NCI-H510A (cell line): ENCODE results near the gene CHD9.
"Not testable (repeated sequence)": the region's sequence is repeated elsewhere in the genome, so short reads cannot be mapped to it uniquely, and the experiment has no call there.

Source experiments
- DNase-seq: peaks from one replicate; lab custom pipeline; 2025; lab: John Stamatoyannopoulos, UW

CHD9 gene

DNA sequence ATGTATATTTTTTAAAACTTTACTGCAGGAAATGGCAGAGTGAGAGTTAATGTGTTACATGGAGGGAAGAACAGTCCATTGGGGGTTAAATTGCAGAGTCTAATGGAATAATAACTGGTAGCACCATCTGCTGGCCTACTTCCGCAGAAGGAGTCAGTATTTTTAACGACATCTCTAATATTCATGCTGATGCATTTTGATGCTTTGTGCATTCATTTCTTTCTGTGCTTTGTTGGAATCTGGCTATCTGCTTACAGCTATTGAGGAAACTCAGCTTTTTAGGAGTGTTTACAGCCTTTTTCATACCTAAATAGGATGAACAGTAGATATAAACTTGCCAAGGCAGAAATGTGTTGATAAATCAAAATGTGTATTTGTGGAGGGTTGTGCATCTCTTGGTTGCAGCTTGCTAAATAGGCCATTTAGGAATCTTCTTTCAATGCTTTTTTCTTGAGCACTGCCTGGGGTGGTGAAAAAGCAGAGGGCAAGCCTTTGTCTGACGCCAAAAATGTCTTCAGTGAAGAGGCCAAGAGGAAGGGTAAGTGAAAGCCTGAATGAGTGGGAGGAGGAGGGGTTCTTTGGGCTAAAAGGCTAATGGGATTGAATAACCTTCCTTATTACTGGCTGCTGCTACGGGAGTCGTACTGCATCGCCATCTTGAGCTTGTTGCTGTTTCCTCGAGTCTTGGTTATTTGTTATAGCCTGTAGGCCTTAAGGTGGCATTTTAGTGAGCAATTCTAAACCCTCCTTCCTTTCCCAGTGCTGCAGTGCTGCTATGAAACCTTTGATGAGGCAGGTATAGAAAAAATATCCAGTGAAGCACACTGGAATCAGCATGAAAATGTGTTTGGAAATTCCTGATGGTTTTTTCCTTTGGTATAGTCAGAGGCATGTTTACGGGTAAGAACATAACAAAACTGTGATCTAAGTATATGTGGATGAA lies 153.3 kb downstream of the CHD9 start:
- peak; percentile 72 for DNase-seq

GRCh38 chr16:53209429-53209828 lies 154.6 kb downstream of the CHD9 start:
- DNase-seq, result no peak

- DNase-seq, result no peak
Observed at GRCh38 chr16:53209877-53210276, 155.1 kb downstream of the CHD9 start.

DNA sequence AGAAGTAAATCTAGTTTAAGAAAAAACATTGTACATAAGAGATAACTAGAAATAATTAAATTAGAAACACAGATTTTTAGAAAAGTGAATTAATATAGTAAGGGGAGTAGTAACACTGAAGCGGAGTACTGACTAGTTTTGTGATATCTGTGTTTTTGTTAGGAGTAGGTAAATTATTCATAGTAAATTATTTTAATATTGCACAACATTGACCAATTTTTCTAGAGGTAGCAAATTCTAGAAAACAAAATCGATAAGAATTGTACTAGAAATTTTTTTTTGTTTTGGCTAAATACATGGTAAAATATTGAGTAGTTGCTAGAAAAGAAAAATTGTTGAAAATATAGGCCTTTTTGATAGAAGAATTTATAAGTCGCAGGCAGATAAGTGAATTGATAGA lies 156.5 kb downstream of the CHD9 start:
- DNase-seq, result no peak

DNA sequence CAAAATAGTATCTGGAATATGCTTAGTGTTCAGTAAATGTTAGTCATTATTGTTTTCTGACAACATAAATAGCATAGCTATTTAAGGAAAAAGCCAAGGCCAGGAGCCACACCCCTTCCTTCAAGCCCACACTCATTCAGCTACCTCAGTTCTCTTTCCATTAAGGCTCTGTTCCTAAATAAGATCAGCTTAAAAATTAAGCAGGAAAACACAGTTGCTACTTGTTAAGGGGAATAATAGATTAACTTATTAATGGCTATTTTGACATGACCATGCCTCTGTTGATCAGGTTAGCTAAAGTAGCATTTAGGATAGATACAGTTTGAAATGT lies 158.1 kb downstream of the CHD9 start:
- DNase-seq, result no peak

DNA sequence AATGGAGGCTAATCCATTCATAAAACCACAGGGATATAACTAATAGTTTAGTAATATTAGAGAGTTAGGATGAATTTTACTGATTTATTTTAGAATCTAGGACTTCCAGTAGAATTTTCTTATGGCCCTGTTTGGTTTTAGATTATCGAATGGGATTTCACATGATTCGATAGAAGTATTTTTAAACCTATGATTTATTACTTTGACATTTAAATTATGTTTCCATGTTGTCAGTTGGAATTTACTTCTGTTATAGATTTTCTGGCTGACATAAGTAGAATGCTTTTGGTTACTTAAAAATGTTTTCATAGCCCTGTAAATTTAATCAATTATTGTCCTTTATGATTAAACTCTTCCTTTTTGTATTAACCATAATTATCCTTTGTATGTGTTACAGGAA lies 158.8 kb downstream of the CHD9 start:
- DNase-seq, result no peak

GRCh38 chr16:53216798-53217197 lies 162.0 kb downstream of the CHD9 start:
- no peak for DNase-seq

DNA sequence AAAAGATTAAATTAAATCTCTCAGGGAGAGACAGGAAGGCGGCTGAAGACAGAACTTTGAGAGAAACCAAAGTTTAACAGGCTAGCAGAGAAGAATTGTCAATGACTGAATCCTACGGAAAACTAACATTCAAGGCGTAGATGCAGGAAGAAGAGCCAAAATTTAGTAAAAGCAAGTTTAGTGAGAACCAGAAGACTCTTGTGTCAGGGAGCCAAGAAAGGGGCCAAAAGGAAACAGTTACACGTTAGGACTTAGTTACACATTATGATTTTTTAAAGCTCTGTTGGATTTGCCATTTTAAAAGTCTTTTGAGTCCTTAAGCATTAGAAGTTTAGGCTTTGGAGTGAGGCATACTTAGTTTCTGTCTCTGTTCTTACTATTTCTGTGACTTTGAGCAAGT lies 164.6 kb downstream of the CHD9 start:
- no peak for DNase-seq

DNA sequence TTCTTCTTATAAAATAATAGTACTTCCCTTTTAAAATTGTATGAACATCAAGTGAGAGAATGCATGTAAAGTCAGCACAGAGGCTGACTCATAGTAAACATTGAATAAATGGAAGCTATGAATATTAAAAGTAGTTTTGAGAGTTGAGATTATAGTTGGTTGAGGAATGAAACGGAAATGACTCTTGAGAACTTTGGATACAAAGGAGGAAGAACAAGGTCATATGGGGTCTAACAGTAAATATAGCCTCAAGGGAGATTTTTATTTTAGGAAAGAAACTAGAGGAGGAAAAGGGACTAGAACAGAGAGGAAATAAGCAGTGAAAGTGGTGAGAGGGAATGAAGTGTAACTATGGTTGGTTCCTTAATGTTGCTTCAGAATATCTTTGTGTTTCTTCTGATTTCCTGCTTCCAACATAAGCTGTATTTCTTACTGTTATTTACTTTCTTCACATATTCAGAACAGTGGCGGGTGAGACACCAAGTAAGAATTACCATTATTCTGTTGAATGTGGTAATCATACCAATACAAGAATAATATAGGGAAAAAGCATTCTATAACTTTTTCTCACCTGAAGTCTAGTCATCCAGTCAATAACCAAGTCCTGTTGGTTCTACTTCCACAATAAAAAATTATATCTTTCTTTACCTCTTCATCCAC lies 165.1 kb downstream of the CHD9 start:
- no peak for DNase-seq

- DNase-seq, result no peak
Observed at GRCh38 chr16:53220585-53220984, 165.8 kb downstream of the CHD9 start.

GRCh38 chr16:53224951-53225533 lies 170.3 kb downstream of the CHD9 start:
- no peak for DNase-seq

GRCh38 chr16:53232826-53233529 lies 178.2 kb downstream of the CHD9 start:
- DNase-seq, result no peak

GRCh38 chr16:53234836-53235235 lies 180.0 kb downstream of the CHD9 start:
- DNase-seq, result no peak

DNA sequence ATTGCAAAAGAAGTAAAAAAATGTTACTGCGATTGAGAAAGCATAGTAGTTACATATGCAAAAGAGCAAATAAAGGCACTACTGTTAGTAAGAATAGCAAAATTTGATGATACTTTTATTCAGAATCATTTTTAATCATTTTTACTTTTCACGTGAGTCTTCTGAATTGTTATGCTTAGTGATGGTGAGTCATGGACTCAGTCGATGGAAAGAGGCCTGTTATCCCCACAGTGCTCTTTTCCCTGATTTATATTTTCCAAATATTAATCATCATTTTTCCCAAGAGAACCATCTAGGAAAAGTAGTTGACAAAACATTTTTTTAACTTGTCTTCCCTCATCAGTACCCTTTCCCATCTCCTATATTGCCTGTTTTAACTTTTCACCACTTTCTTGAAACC lies 181.1 kb downstream of the CHD9 start:
- DNase-seq, result no peak

GRCh38 chr16:53249331-53249730 lies 194.5 kb downstream of the CHD9 start:
- DNase-seq, result no peak

GRCh38 chr16:53257001-53257400 lies 202.2 kb downstream of the CHD9 start:
- DNase-seq, result no peak

GRCh38 chr16:53258809-53259208 lies 204.0 kb downstream of the CHD9 start:
- DNase-seq, result no peak

DNA sequence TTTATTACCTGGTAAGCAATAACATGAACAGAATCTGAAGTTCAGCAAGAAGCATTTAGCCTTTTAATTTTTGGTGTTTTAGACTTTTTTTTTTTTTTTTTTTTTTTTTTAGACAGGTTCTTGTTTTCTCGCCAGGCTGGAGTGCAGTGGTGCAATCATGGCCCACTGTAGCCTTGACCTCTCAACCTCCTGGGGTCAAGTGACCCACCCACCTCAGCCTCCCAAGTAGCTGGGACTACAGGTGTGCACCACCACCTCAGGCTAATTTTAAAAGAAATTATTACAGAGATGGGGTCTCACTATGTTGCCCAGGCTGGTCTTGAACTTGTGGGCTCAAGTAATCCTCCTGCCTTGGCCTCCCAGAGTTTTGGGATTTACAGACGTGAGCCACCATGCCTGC lies 206.5 kb downstream of the CHD9 start:
- DNase-seq, result no peak

DNA sequence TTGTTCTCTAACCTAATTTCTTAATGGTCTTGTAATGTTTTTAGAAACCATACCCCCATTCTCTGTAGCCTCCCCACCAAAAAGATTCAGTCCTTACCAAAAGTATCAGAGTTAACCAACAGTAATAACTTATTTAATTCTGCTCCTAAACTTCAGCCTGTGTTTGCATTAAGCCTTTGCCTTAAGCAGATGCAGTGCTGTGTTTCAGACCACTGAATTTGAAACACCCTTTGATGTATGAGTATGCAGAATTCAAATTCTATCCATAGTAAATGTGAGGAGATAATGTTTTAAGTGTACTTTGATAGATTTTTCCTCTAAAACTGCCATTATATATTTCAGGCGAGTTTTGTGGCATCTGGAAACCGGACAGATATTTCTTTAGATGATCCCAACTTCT lies 207.9 kb downstream of the CHD9 start:
- DNase-seq, result no peak

GRCh38 chr16:53266156-53266555 lies 211.4 kb downstream of the CHD9 start:
- DNase-seq, result no peak

GRCh38 chr16:53278498-53278897 lies 223.7 kb downstream of the CHD9 start:
- not testable (repeated sequence) for DNase-seq

DNA sequence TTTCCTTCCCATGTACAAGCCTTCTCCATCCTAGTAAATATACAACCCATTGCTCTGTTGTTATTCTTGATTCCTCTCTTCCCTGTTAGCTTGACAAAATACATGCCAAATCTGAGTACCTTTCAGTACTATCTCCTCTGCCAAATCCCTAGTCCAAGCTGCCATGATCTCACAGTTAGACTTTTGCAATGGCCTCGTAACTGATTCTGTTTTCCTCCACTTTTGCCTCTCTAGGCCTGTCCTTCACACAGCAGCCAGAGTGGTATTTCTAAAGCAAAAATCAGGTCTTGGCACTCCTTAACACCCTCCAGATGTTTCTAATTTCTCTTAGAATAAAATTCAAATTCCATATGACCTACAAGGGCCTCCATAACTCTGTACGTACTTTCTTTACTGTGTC lies 226.5 kb downstream of the CHD9 start:
- no peak for DNase-seq

- DNase-seq, result no peak
Observed at GRCh38 chr16:53281859-53282258, 227.1 kb downstream of the CHD9 start.
